ENCODE results near the gene BACH1.

BACH1 gene

DNA sequence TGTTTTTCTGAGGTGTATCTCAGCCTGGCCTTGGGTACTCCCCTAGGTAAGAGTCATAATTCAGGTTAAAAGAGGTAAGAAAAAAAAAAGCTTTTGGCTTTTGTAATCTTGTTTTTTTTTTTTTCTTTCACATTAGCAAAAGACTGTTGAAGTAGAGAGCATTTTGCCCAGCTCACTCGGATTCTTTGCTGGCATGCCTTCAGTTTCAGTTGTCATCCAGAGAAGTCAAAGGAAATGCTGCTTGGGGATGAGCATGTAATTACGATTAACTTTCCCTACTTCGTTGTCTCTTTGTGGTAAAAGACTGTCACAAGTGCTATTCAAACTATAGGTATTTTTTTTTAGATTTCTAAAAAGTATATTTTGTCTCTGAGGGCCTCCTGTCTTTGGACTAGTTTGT lies 6.3 kb downstream of the BACH1 start:
- TF ChIP-seq, protein P1, sequence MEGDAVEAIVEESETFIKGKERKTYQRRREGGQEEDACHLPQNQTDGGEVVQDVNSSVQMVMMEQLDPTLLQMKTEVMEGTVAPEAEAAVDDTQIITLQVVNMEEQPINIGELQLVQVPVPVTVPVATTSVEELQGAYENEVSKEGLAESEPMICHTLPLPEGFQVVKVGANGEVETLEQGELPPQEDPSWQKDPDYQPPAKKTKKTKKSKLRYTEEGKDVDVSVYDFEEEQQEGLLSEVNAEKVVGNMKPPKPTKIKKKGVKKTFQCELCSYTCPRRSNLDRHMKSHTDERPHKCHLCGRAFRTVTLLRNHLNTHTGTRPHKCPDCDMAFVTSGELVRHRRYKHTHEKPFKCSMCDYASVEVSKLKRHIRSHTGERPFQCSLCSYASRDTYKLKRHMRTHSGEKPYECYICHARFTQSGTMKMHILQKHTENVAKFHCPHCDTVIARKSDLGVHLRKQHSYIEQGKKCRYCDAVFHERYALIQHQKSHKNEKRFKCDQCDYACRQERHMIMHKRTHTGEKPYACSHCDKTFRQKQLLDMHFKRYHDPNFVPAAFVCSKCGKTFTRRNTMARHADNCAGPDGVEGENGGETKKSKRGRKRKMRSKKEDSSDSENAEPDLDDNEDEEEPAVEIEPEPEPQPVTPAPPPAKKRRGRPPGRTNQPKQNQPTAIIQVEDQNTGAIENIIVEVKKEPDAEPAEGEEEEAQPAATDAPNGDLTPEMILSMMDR (conservative IDR thresholded peaks at IDR 0.05; ENCODE audit: low read depth), result no peak
- ChIA-PET CTCF (no interaction called here), POLR2A (ENCODE audit: low non-redundant PET) (no interaction called here)
- no peak for DNase-seq (ENCODE audit: low spot score)
- H3K27ac ChIP-seq, result no peak overlapping the region

DNA sequence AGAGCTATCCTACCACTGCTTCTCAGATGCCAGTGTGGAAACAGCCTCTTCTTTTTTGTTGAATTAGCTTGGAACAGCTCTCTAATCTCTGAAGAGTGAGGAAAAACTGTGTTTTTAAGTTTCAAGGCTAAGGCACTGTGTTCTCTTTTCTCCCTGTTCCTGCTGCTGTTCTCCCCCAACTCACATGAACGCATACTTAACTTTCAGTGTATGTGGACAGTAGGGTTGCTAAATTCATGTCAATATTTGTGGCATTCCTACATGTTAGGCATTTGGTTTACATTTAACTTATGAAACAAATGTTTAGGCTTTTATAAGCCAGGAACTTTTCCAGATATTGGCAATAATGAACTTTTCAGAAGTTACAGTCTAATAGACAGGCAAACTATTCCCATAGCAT lies 6.8 kb downstream of the BACH1 start:
- no peak for DNase-seq (ENCODE audit: low spot score)
- POLR2A ChIA-PET (ENCODE audit: low non-redundant PET), result no interaction called here
- TF ChIP-seq, protein P1 (conservative IDR thresholded peaks at IDR 0.05; ENCODE audit: low read depth), result no peak
- CTCF ChIA-PET, result no interaction called here
- no peak overlapping the region for H3K27ac ChIP-seq

DNA sequence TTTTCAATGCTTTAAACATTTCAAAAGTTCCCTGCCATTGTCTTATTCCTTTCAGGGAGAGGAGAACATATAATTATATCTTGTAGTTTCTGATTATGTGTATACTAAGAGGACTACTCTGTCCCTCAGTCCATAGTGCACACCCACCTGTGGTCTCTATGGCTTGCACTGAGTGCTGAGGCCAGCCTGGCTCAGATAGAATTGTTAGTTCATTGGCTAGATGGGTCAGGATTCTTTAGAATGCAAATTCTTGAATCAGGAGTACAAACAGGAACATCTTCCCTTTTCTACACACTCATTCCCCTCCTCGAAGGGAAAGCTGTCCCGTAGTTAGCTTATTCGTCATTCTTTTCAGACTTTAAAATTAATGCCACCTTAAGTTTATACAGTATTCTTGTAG lies 8.2 kb downstream of the BACH1 start:
- ChIA-PET CTCF (no interaction called here), POLR2A (ENCODE audit: low non-redundant PET) (no interaction called here)
- TF ChIP-seq, protein P1 (conservative IDR thresholded peaks at IDR 0.05; ENCODE audit: low read depth), result no peak
- H3K27ac ChIP-seq, result no peak overlapping the region
- DNase-seq (ENCODE audit: low spot score), result no peak

DNA sequence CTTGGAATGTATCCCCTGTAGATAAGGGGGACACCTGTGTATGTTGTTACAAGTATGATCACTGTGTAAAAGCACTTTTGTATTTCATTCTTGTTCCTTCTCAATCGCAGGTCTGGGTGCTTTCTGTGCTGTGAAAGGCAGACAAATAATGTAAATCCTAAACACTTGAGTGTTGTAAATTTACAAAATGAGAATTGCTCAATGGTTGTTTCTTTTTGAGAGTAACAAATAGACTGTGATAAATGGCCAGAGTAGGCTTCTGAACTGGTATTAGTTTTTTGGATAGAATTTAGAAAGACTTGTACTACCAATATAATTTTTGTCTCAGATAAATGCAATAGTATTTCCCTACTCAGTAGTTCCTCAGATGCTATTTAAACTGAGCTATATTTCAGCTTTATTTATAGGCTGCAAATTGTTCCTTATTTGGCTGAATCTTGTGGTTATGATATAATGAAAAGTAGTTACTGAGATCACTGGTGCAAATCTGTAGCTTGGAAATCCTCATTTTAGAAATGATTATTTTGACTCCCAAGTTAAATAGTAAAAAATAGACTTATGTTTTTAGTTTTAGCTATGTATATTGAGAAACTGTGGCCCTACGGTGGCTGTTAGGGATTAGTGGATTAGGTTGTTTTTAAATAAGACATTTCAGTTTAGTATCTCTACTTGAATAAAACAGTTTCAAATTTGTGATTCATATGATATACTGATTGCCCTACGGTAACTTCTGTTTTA lies 9.2 kb downstream of the BACH1 start:
- CTCF ChIA-PET, result no interaction called here
- DNase-seq (ENCODE audit: low spot score), result no peak
- H3K27ac ChIP-seq, result no peak overlapping the region
- TF ChIP-seq, protein P1 (conservative IDR thresholded peaks at IDR 0.05; ENCODE audit: low read depth), result no peak
- POLR2A ChIA-PET (ENCODE audit: low non-redundant PET), result no interaction called here

DNA sequence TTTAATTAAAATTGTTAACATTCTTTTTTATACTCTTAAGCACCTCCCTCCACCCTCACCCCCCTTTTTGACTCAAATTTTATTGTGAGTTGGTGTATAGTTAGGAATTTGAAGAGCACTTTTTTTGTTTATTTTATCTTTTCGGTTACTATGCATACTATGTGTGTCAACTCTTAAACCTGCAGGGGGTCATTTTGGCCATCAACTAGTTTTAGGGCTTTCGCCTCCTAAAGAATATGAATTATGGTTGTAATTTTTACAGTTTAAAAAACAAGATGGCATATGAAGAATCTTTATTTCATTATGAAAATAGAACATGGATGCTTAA lies 9.7 kb downstream of the BACH1 start:
- no peak for DNase-seq (ENCODE audit: low spot score)
- no peak overlapping the region for H3K27ac ChIP-seq
- POLR2A ChIA-PET (ENCODE audit: low non-redundant PET), result no interaction called here
- CTCF ChIA-PET, result no interaction called here
- TF ChIP-seq, protein P1 (conservative IDR thresholded peaks at IDR 0.05; ENCODE audit: low read depth), result no peak

DNA sequence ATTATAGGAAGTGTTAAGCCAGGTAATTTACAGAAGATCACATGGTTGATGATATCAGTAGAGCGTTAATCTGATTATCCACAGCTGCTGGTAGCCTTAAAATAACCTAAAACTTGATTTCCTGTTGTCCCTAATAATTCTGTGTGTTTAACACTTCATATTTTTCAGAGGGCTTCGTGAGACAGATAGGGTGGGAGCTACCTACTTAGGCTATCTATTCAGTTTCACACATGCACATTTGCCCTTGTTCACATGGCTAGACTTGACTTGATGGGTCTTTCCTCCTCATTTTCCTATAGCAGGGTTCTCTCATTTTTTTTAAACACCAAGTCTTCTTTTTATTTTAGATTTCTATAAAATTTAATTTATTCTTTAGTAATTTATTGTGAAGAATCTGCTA lies 11.0 kb downstream of the BACH1 start:
- TF ChIP-seq, protein P1 (conservative IDR thresholded peaks at IDR 0.05; ENCODE audit: low read depth), result no peak
- ChIA-PET POLR2A (ENCODE audit: low non-redundant PET) (no interaction called here), CTCF (no interaction called here)
- DNase-seq (ENCODE audit: low spot score), result no peak
- H3K27ac ChIP-seq, result no peak overlapping the region

DNA sequence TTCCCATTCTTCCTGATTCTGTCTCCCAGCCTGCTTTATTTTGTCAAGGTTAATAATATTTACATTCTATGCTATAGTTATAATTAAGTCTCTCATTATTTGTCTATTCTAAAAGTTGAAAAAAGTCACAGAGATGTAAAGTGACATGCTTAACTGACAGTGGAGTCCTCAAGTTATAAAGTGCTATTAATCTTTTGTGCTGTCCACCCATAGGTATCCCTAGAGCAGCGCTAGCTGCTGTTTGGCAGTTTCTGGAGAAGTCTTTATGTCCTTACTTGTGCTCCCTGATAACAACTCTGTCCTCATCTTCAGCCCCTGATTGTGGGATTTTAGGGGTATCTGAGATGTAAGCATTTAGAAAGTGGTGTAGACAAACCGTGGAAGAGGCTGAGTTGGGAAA lies 13.1 kb downstream of the BACH1 start:
- H3K27ac ChIP-seq, result no peak overlapping the region
- POLR2A ChIA-PET (ENCODE audit: low non-redundant PET), result no interaction called here
- DNase-seq (ENCODE audit: low spot score), result no peak
- CTCF ChIA-PET, result no interaction called here
- TF ChIP-seq, protein P1 (conservative IDR thresholded peaks at IDR 0.05; ENCODE audit: low read depth), result no peak

Measured in RWPE1 (cell line).